HepG2 (cell line): ENCODE measurements around the gene GPR31. TPM values are rescaled to one million over a fixed set of nuclear protein-coding genes. Genes with fewer than 3 reads are reported as not detected.

ENCODE experiments used
- ATAC-seq: fragments of 200-7000 bp; cut with Tn5 transposase; 3 replicates; pipeline ENCODE4 v1.9.1; 2020; ENCODE audit warnings: mild to moderate bottlenecking, moderate library complexity
- BruUV-seq: library from RNA; stranded (reverse); fragments of 400-500 nt; replicated peaks from 2 replicates; lab custom pipeline; 2021; lab: Mats Ljungman, UMichigan
- CTCF ChIA-PET: fragments of 300-600 bp; formaldehyde crosslinking; extraction: SDS; loops from one replicate; lab custom pipeline; 2021; ENCODE audit warnings: low total read pairs, inconsistent platforms, low intra/inter-chr PET ratio; lab: Yijun Ruan, JAX
- POLR2A ChIA-PET: fragments of 350-600 bp; sonication (Branson Sonifier 250); formaldehyde crosslinking; loops from one replicate; lab custom pipeline; 2020; ENCODE audit warnings: antibody characterized with exemption, inconsistent platforms; lab: Yijun Ruan, JAX
- DNase-seq: peaks from one replicate; pipeline ENCODE4 v3.0.0-alpha.2; 2015; ENCODE audit warnings: low spot score
- FAIRE-seq: peaks from 3 replicates; lab custom pipeline; 2011; peaks lifted over from hg19 to GRCh38; lab: Jason Lieb, UNC
- H2AFZ ChIP-seq: one replicate; pipeline ENCODE4 v1.6.1; 2011; ENCODE audit warnings: low read length, inconsistent platforms
- H3K27ac ChIP-seq: fragments of 300-600 bp; 3 replicates; pipeline ENCODE4 v1.8.0; 2011; ENCODE audit warnings: mixed run types, mild to moderate bottlenecking, mixed read lengths, low read length, inconsistent platforms; ENCODE audit not compliant: insufficient read depth; ENCODE audit errors: extremely low read length
- H3K27me3 ChIP-seq, 2 experiments: fragments of 200-600 bp in 1 of 2; 2 replicates in 1 of 2; 3 replicates in 1 of 2; pipeline versions ENCODE4 v1.6.0 to v1.8.0; 2011; ENCODE audit warnings: low read length in 2 of 2, mild to moderate bottlenecking in 2 of 2, moderate library complexity in 2 of 2, inconsistent platforms in 1 of 2; ENCODE audit not compliant: insufficient read depth in 2 of 2, control insufficient read depth in 1 of 2
- H3K36me3 ChIP-seq, 2 experiments: fragments of 200-600 bp in 1 of 2; replicated peaks in 1 of 2; 2 replicates in 1 of 2; 3 replicates in 1 of 2; pipeline versions ENCODE4 v1.5.1 to v1.8.0; 2011; ENCODE audit warnings: low read length in 2 of 2, inconsistent platforms in 1 of 2; ENCODE audit not compliant: insufficient read depth in 2 of 2, control insufficient read depth in 1 of 2
- H3K4me1 ChIP-seq: 2 replicates; pipeline ENCODE4 v1.5.1; 2012; ENCODE audit warnings: low read length, inconsistent platforms; ENCODE audit not compliant: insufficient read depth
- H3K4me2 ChIP-seq: 2 replicates; pipeline ENCODE4 v1.6.0; 2011; ENCODE audit warnings: low read depth, low read length, inconsistent platforms
- H3K4me3 ChIP-seq, 3 experiments: fragments of 200-600 bp in 1 of 3; sonication (generic), shearing (Covaris generic) in 1 of 3; replicated peaks in 1 of 3; 2 replicates each; pipeline ENCODE4 v1.5.1; 2011 to 2016; ENCODE audit warnings: low read length in 3 of 3, inconsistent platforms in 2 of 3, low read depth in 2 of 3, mild to moderate bottlenecking in 2 of 3, control low read depth in 1 of 3, mixed read lengths in 1 of 3; ENCODE audit not compliant: insufficient read depth in 1 of 3
- H3K79me2 ChIP-seq: one replicate; pipeline ENCODE4 v1.6.1; 2011; ENCODE audit warnings: low read length, inconsistent platforms; ENCODE audit not compliant: insufficient read depth
- H3K9ac ChIP-seq: 2 replicates; pipeline ENCODE4 v1.6.0; 2011; ENCODE audit warnings: mild to moderate bottlenecking, low read depth, low read length, inconsistent platforms; ENCODE audit not compliant: insufficient read depth
- H3K9me3 ChIP-seq: 2 replicates; pipeline ENCODE4 v1.5.1; 2012; ENCODE audit warnings: mild to moderate bottlenecking, low read length
- H4K20me1 ChIP-seq: 2 replicates; pipeline ENCODE4 v1.6.0; 2011; ENCODE audit warnings: inconsistent platforms, mild to moderate bottlenecking, low read length, moderate library complexity; ENCODE audit not compliant: insufficient read depth
- ASH2L ChIP-seq: fragments of 300-600, 200-600 bp; sonication (generic); IDR thresholded peaks from 2 replicates; pipeline ENCODE4 v1.7.0; 2017; ENCODE audit warnings: low read depth, mild to moderate bottlenecking, moderate library complexity, mixed read lengths, low read length; ENCODE audit not compliant: insufficient read length
- GABPA ChIP-seq, 2 experiments: IDR thresholded peaks; 2 replicates each; pipeline ENCODE4 v1.6.1; 2011 to 2016; ENCODE audit warnings: low read depth in 2 of 2, low read length in 1 of 2, missing biosample characterization in 1 of 2, missing genetic modification characterization in 1 of 2
- RNF2 ChIP-seq: fragments of 450-650 bp; conservative IDR thresholded peaks from 2 replicates; pipeline ENCODE4 v1.6.1; 2016; ENCODE audit warnings: low read depth
- RORA ChIP-seq: sonication (generic); formaldehyde crosslinking; IDR thresholded peaks from 2 replicates; pipeline ENCODE4 v1.5.0; 2020; ENCODE audit warnings: mild to moderate bottlenecking, missing genetic modification reagents, moderate library complexity
- RXRB ChIP-seq: IDR thresholded peaks from 2 replicates; pipeline ENCODE4 v1.6.1; 2016; ENCODE audit warnings: borderline replicate concordance, missing genetic modification reagents, missing compliant biosample characterization
- SRSF4 ChIP-seq: fragments of 200-400 bp; formaldehyde crosslinking; IDR thresholded peaks from one replicate; pipeline ENCODE4 v1.6.1; 2018; ENCODE audit warnings: mild to moderate bottlenecking, low read depth, low read length, moderate library complexity; ENCODE audit not compliant: poor library complexity, severe bottlenecking
- ZNF7 ChIP-seq: IDR thresholded peaks from 2 replicates; pipeline ENCODE4 v1.6.1; 2016; ENCODE audit warnings: missing biosample characterization, missing genetic modification reagents
- ZNF768 ChIP-seq: sonication (generic); formaldehyde crosslinking; IDR thresholded peaks from 2 replicates; pipeline ENCODE4 v1.4.0; 2020; ENCODE audit warnings: missing genetic modification reagents
- ZNF790 ChIP-seq: sonication (generic); formaldehyde crosslinking; IDR thresholded peaks from 2 replicates; pipeline ENCODE4 v1.8.0; 2022; ENCODE audit warnings: missing genetic modification reagents, mild to moderate bottlenecking, borderline replicate concordance
- WGBS: methylation state at CpG from one replicate; pipeline ENCODE4 v1.1.6; 2017; ENCODE audit warnings: low lambda C conversion rate; 5-methylcytosine and 5-hydroxymethylcytosine counted together
- in situ Hi-C: cut with HindIII; loops from 2 replicates; pipeline ENCODE4 v1.10.0; 2017; ENCODE audit warnings: low pct_unique_long_range_greater_than_20kb; ENCODE audit not compliant: extremely low pct_ligation_motif_present
- intact Hi-C: fragments of 100-400 bp; cut with micrococcal nuclease; formaldehyde crosslinking; loops from one replicate; pipeline ENCODE4 v1.10.0; 2022; ENCODE audit not compliant: unreplicated experiment
- polyA plus RNA-seq, 8 experiments: library from polyadenylated mRNA; depleted of rRNA in 3 of 8; stranded (reverse) in 7 of 8; unstranded in 1 of 8; fragments of >200 nt; fragmentation: Illumina TruSeq in 4 of 8; extraction: Trizol in 4 of 8; gene quantifications; 2 replicates each; pipeline versions ENCODE4 v1.2.1 to v1.2.3, GENCODE V29; 2011 to 2016; ENCODE audit warnings: low read depth in 4 of 8, missing spikeins in 1 of 8, mixed read lengths in 1 of 8; ENCODE audit not compliant: insufficient read depth in 1 of 8
- total RNA-seq, 5 experiments: library from RNA; depleted of rRNA; stranded (reverse); fragments of >200 nt; fragmentation: Illumina TruSeq; extraction: Trizol; gene quantifications; 2 replicates each; pipeline ENCODE4 v1.2.3, GENCODE V29; 2016; ENCODE audit warnings: low read depth in 1 of 5
- TF ChIP-seq, protein P1 (sequence below): sonication (generic); formaldehyde crosslinking; IDR thresholded peaks from 2 replicates; pipeline ENCODE4 v1.4.0; 2020; ENCODE audit warnings: mild to moderate bottlenecking, missing genetic modification reagents

The GPR31 gene
- total and polyA plus RNA-seq, 2 of the 13 experiments (the other 11 are each of a cell fraction or from before 2014, with no cell fraction given): not detected

DNA sequence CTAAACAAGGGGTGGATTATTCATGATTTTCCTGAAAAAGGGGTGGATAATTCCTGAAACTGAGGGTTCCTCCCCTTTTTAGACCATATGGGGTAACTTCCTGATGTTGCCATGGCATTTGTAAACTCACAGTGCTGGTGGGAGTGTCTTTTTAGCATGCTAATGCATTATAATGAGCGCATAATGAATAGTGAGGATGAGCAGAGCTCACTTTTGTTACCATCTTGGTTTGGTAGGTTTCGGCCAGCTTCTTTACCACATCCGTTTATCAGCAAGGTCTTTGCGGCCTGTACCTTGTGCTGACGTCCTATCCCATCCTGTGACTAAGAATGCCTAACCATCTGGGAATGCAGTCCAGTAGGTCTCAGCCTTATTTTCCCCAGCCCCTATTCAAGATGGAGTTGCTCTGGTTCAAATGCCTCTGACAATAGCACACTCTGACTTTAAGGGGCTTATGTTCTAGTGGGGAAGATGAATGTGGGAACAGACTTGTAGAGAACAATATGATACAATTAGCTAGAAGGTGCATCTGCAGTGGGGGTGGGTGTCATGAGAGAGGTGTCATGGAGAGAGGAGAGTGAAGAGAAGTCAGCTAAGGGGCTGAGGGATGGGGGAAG is 4.2 kb upstream of the GPR31 start (continued):
- TF ChIP-seq, protein P1, sequence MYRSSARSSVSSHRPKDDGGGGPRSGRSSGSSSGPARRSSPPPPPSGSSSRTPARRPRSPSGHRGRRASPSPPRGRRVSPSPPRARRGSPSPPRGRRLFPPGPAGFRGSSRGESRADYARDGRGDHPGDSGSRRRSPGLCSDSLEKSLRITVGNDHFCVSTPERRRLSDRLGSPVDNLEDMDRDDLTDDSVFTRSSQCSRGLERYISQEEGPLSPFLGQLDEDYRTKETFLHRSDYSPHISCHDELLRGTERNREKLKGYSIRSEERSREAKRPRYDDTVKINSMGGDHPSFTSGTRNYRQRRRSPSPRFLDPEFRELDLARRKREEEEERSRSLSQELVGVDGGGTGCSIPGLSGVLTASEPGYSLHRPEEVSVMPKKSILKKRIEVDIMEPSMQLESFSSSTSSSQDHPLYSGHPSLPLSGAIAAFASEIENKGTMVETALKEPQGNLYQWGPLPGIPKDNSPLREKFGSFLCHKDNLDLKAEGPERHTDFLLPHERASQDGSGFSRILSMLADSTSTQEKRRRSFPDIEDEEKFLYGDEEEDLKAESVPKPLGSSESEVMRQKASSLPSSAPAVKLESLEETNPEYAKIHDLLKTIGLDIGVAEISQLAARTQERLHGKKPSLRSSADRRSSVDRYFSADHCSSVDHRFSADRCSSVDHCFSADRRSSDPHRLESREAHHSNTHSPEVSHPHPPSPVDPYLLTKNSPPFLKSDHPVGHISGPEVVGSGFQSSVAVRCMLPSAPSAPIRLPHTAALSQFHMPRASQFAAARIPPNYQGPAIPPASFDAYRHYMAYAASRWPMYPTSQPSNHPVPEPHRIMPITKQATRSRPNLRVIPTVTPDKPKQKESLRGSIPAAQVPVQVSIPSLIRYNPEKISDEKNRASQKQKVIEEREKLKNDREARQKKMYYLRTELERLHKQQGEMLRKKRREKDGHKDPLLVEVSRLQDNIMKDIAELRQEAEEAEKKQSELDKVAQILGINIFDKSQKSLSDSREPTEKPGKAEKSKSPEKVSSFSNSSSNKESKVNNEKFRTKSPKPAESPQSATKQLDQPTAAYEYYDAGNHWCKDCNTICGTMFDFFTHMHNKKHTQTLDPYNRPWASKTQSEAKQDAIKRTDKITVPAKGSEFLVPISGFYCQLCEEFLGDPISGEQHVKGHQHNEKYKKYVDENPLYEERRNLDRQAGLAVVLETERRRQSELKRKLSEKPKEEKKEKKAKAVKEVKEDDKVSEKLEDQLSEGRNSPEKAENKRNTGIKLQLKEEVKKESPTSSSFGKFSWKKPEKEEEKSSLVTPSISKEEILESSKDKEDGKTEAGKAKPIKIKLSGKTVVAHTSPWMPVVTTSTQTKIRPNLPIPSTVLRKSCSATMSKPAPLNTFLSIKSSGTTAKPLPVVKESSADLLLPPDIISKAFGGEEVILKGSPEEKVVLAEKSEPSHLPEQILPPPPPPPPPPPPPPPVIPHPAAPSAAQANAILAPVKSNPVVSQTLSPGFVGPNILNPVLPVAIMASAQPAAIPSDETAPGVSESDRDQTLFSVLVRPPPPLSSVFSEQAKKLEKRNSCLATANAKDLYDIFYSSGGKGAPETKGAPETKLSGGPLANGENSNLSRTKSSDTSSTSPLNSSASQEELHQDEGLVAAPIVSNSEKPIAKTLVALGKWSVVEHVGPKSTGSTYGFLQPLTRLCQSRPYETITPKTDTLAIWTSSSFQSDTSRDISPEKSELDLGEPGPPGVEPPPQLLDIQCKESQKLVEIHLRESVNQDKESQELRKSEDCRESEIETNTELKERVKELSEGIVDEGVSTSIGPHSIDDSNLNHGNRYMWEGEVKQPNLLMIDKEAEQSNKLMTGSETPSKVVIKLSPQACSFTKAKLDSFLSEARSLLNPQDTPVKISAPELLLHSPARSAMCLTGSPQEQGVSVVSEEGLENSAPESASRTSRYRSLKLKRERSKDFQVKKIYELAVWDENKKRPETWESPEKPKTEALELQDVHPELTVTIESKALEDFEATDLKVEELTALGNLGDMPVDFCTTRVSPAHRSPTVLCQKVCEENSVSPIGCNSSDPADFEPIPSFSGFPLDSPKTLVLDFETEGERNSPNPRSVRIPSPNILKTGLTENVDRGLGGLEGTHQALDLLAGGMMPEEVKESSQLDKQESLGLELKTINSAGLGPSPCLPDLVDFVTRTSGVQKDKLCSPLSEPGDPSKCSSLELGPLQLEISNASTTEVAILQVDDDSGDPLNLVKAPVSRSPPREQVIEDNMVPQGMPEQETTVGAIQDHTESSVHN: no peak
- TF ChIP-seq ZNF7 (CRISPR knock-in tag) (no peak), ZNF790 (CRISPR knock-in tag) (no peak)

DNA sequence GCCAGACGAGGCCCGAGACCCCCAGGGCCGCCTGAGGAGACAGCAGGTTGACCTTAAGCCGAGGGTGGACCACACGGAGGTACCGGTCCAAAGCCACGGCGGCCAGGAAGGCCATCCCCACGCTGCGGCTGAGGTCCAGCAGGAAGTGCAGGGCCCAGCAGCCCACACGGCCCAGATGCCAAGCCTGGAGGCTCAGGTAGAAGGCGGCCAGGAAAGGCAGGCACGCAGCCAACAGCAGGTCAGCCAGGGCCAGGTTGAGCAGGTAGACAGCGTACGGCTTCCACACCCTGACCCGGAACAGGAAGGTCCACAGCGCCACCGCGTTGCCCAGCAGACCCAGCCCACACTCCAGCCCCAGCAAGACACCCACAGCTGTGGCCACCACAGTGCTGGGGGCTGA is 366 bp downstream of the GPR31 start:
- intact Hi-C loops (no loop called here), in situ Hi-C loops (no loop called here)
- FAIRE-seq (no peak), ATAC-seq (no peak), DNase-seq (no peak)
- BruUV-seq: no TSS peak
- Histone ChIP-seq H3K36me3 (no peaks in the 10 kb centered on the region), H3K27me3 (peaks cover 11 to 66% of the 10 kb centered on the region in 2 experiments; a peak in 4 of 5 replicates), H4K20me1 (no peaks in the 10 kb centered on the region), H3K4me3 (no peak overlapping the region), H3K4me1 (peaks cover 19% of the 10 kb centered on the region), H3K4me2 (no peak overlapping the region), H3K9me3 (no peaks in the 10 kb centered on the region), H3K79me2 (no peaks in the 10 kb centered on the region), H2AFZ (no peak overlapping the region), H3K27ac (no peak overlapping the region), H3K9ac (no peak overlapping the region)
- ChIA-PET CTCF (no interaction called here), POLR2A (no interaction called here)
- WGBS: 63% methylated on average over 14 of the region's 19 CpGs
- TF ChIP-seq ZNF768 (CRISPR knock-in tag) (peak; percentile 30; the same call in 1 of the 2 replicates), RXRB (CRISPR knock-in tag) (no peak), GABPA (IDR thresholded peaks at IDR 0.05; ENCODE audit: low read depth, low read length) (peak; percentile 29; the same call in 1 of the 2 replicates), GABPA (CRISPR knock-in tag; IDR thresholded peaks at IDR 0.05; ENCODE audit: low read depth) (no peak), RORA (CRISPR knock-in tag) (no peak), ASH2L (no peak), SRSF4 (no peak), RNF2 (no peak)
